Lower leg skin (tissue), 4 donors: ENCODE results near the gene FRS3. TPM values are rescaled to one million over a fixed set of nuclear protein-coding genes. Genes with fewer than 3 reads are reported as not detected.

Source experiments
- DNase-seq, 2 donors: peaks; one replicate each; pipeline ENCODE4 v3.0.0-alpha.2; 2019; ENCODE audit warnings: low spot score in 2 of 2
- H3K4me3 ChIP-seq: fragments of 200-600 bp; sonication (generic); 2 replicates; pipeline ENCODE4 v1.5.1; 2017; ENCODE audit warnings: mild to moderate bottlenecking, low read depth; ENCODE audit not compliant: poor library complexity, severe bottlenecking
- CTCF ChIP-seq, 3 donors: fragments of 450-650 bp; IDR thresholded peaks; one replicate each; pipeline ENCODE4 v1.5.1; 2016; ENCODE audit warnings: antibody characterized with exemption in 3 of 3, mild to moderate bottlenecking in 3 of 3, moderate library complexity in 2 of 3
- POLR2A ChIP-seq, 2 donors: fragments of 450-650 bp; IDR thresholded peaks; one replicate each; pipeline ENCODE4 v1.6.1; 2016 to 2017; ENCODE audit warnings: antibody characterized with exemption in 2 of 2, mild to moderate bottlenecking in 1 of 2, moderate library complexity in 1 of 2
- WGBS, 2 donors: methylation state at CpG; one replicate each; pipeline ENCODE4 v1.1.5; 2018; 5-methylcytosine and 5-hydroxymethylcytosine counted together
- intact Hi-C: fragments of 100-400 bp; cut with DNase I; formaldehyde crosslinking; loops from one replicate; pipeline ENCODE4 v1.15.0; 2023; ENCODE audit warnings: low total_unique reads
- total RNA-seq, 4 donors: library from RNA; depleted of rRNA; stranded (reverse); fragments of >200 nt; gene quantifications; one replicate each; pipeline ENCODE4 v1.1.0, GENCODE V29; 2016

The FRS3 gene
- total RNA-seq, 4 donors from 2014 or later: 0.79 to 4.2 (median 2.4) TPM

GRCh38 chr6:41798901-41799558 is 19.3 kb upstream of the FRS3 start:
- no peak for TF ChIP-seq POLR2A (IDR thresholded peaks at IDR 0.05)
- no peak for TF ChIP-seq CTCF (IDR thresholded peaks at IDR 0.05)
- H3K4me3 ChIP-seq: no peak overlapping the region
- 95 to 96% methylated on average over 7 of the region's 7 CpGs for WGBS, 2 donors
- intact Hi-C loops: no loop called here
- no peak for DNase-seq

DNA sequence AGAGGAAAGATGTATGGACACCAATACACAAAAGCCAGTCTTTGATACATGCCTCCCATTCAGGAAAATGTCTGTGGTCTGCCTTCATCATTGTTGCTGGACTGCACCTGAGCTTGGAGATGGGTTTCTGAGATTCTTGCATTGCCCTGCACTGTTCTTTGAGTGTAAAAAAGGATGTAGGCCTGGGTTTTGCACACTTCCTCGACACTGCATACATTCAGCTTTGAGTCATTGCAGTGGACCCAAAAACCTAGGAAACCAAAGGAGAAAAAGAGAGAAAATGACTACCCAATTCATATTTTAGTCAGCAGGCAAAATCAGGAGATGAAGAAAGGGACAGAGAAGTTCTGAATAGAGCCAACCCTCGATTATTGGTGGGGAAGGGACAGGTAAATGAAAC is 16.8 kb upstream of the FRS3 start:
- intact Hi-C loops: no loop called here
- WGBS, 2 donors: 89 to 96% methylated on average over 2 of the region's 2 CpGs
- DNase-seq: no peak
- H3K4me3 ChIP-seq: no peak overlapping the region
- TF ChIP-seq CTCF (IDR thresholded peaks at IDR 0.05) (no peak), POLR2A (IDR thresholded peaks at IDR 0.05) (no peak)

DNA sequence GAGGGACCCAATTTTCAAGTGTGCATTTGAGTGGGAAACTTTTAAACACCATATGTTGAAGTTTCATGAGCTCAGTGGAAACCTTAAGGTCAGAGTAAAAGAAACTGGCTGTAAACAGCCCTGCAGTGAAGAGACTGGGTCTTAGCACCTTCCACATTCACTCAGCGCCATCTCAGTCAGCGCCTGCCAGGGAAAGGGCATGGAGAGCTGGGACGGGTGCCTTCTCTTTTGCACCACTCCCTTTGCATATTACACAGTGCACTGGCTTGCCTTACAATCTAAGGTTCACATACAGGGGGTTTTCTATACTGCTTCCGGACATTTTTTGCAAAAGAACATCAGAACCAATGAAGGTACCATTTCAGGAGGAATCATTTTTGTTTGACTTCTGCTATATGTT is 12.3 kb upstream of the FRS3 start:
- peak in 1 of 2 donors; percentile 29 for DNase-seq

GRCh38 chr6:41791305-41791704 is 11.6 kb upstream of the FRS3 start:
- H3K4me3 ChIP-seq: no peak overlapping the region
- intact Hi-C loops: no loop called here
- WGBS, 2 donors: 63 to 76% methylated on average over 1 of the region's 1 CpG
- DNase-seq: no peak
- TF ChIP-seq CTCF (IDR thresholded peaks at IDR 0.05): no peak
- no peak for TF ChIP-seq POLR2A (IDR thresholded peaks at IDR 0.05)

More for the DNA sequence above, 12.3 kb upstream of the FRS3 start:
- WGBS, 2 donors: 77 to 82% methylated on average over 4 of the region's 4 CpGs
- TF ChIP-seq CTCF (IDR thresholded peaks at IDR 0.05): no peak
- TF ChIP-seq POLR2A (IDR thresholded peaks at IDR 0.05): no peak
- intact Hi-C loops: no loop called here
- no peak overlapping the region for H3K4me3 ChIP-seq

GRCh38 chr6:41790045-41790444 is 10.3 kb upstream of the FRS3 start:
- intact Hi-C loops: no loop called here

More at GRCh38 chr6:41790045-41790444, 10.3 kb upstream of the FRS3 start:
- 92 to 97% methylated on average over 1 of the region's 1 CpG for WGBS, 2 donors
- H3K4me3 ChIP-seq: no peak overlapping the region
- TF ChIP-seq CTCF (IDR thresholded peaks at IDR 0.05) (no peak), POLR2A (IDR thresholded peaks at IDR 0.05) (no peak)
- DNase-seq: no peak
